RWPE1 (cell line): ENCODE data around the gene OR2M4.
"Not testable (repeated sequence)": the region's sequence is repeated elsewhere in the genome, so short reads cannot be mapped to it uniquely, and the experiment has no call there.

Source experiments
- CTCF ChIA-PET: fragments of 350-600 bp; sonication (Branson Sonifier 250); formaldehyde crosslinking; extraction: SDS; loops from one replicate; lab custom pipeline; 2021; lab: Yijun Ruan, JAX
- POLR2A ChIA-PET: fragments of 400-600 bp; formaldehyde crosslinking; extraction: SDS; loops from one replicate; lab custom pipeline; 2020; ENCODE audit warnings: antibody characterized with exemption; ENCODE audit not compliant: low non-redundant PET; lab: Yijun Ruan, JAX
- DNase-seq: peaks from one replicate; pipeline ENCODE4 v3.0.0; 2012; ENCODE audit warnings: low spot score
- H3K27ac ChIP-seq: fragments of 450-650 bp; 2 replicates; pipeline ENCODE4 v1.5.1; 2017
- CTCF ChIP-seq: fragments of 450-650 bp; conservative IDR thresholded peaks from 2 replicates; pipeline ENCODE4 v1.5.1; 2017; ENCODE audit warnings: low read depth, mild to moderate bottlenecking

OR2M4 gene

GRCh38 chr1:248215880-248216279 lies 15.3 kb upstream of the OR2M4 start:
- TF ChIP-seq CTCF: no peak
- ChIA-PET CTCF (no interaction called here), POLR2A (no interaction called here)
- H3K27ac ChIP-seq: no peak overlapping the region
- DNase-seq: no peak

DNA sequence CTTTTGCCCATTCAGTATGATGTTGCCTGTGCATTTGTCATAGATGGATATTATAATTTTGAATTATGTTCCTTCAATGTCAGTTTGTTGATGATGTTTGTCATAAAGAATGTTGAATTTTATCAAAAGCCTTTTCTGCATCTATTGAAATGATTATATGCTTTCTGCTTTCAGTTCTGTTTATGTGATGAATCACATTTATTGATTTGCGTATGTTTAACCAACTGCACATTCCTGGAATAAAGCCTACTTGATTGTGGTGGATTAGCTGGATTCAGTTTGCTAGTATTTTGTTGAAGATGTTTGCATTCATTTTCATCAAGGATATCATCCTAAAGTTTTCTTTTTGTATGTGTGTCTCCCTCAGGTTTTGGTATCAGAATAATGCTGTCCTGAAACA lies 5.7 kb upstream of the OR2M4 start:
- TF ChIP-seq CTCF: no peak
- ChIA-PET POLR2A (no interaction called here), CTCF (no interaction called here)
- DNase-seq: no peak
- H3K27ac ChIP-seq: no peak overlapping the region

- no peak for DNase-seq
- CTCF ChIA-PET: no interaction called here
- POLR2A ChIA-PET: no interaction called here
- TF ChIP-seq CTCF: no peak
- no peak overlapping the region for H3K27ac ChIP-seq
Measured at GRCh38 chr1:248229360-248229908, 1.8 kb upstream of the OR2M4 start.

DNA sequence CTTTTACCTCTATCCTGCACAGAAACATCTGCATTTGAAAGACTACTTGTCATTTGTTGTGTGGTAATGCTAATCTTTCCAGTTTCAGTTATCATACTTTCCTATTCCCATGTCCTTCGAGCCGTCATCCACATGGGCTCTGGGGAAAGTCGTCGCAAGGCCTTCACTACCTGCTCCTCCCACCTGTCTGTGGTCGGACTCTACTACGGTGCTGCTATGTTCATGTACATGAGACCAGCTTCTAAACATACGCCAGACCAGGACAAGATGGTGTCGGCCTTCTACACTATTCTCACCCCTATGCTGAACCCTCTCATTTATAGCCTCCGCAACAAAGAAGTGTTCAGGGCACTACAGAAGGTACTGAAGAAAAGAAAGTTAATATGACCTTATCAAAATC lies 8.3 kb downstream of the OR2M4 start:
- ChIA-PET CTCF (no interaction called here), POLR2A (no interaction called here)
- no peak for DNase-seq
- no peak for TF ChIP-seq CTCF
- no peak overlapping the region for H3K27ac ChIP-seq

DNA sequence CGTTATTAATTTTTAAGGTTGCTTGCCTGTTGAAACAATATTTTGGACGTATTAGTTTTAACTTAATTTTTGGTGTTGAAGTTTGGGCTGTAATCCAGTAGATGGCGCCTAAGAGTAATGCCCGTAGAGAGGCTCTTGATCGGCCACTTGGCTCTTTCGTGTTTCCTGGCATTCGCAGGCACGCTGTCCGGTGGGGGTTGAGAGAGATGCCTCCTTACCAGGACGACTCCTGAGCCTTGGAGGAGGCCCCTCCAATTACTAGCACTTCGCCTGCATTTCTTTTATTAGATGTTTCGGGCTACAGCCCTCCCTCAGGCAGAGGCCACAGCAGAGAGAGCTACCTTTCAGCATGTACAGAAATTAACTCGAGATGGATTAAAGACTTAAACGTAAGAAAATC lies 12.0 kb downstream of the OR2M4 start:
- POLR2A ChIA-PET: no interaction called here
- TF ChIP-seq CTCF: peak; percentile 61
- H3K27ac ChIP-seq: no peak overlapping the region
- peak; percentile 21 for DNase-seq
- CTCF ChIA-PET: interaction anchor here (0.7 kb wide), 1 partner anchor 133 kb away, joined by 4 read pairs; no protein-coding TSS in a partner anchor

- DNase-seq, POLR2A ChIA-PET, CTCF ChIA-PET, H3K27ac ChIP-seq: not testable (repeated sequence)
Measured at GRCh38 chr1:248259309-248259708, 28.1 kb downstream of the OR2M4 start.

DNA sequence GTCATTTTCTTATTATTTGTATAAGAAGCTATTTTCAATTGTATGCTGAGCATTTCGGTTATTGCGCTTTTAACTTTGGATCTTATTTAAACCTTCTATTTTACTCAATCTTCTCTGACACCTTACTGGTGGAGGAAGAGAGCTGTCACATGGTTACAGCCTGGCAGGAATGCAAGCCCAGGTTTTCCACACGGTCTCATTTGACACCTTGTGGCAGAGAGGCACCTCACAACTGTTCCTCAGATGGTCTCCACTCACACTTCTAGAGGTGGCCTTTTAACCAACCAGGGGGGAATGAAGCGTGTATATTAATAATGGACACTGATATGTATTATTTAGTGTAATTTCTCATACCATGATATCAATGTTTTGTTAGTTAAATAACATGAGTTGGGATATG lies 37.0 kb downstream of the OR2M4 start:
- no peak for DNase-seq
- H3K27ac ChIP-seq: no peak overlapping the region
- no peak for TF ChIP-seq CTCF
- POLR2A ChIA-PET: no interaction called here
- CTCF ChIA-PET: interaction anchor here (0.6 kb wide), 1 partner anchor 8 kb away, joined by 3 read pairs; no protein-coding TSS in a partner anchor

DNA sequence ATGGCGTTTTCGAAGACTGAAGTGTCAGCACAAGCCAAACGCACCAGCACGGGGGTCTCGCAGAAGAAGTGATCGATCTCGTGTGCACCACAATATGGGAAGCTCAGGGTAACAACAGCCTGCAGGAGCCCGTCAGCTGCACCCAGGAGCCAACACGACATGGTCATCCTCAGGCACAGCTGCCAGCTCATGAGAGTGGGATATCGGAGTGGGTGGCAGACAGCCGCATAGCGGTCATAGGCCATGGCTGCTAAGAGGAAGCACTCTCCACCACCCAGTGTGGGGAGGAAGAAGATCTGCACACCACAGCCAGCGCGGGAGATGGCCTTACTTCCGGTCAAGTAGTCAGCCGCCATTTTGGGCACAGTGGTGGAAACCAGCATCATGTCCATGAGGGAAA lies 42.0 kb downstream of the OR2M4 start:
- DNase-seq, CTCF ChIA-PET, H3K27ac ChIP-seq, POLR2A ChIA-PET: not testable (repeated sequence)
